HG03103 (cell line): ENCODE data around the gene METRN.

Source experiments
- ATAC-seq: cut with Tn5 transposase; IDR thresholded peaks from one replicate; pipeline ENCODE4 v1.9.1; 2021; ENCODE audit warnings: low read depth; ENCODE audit not compliant: unreplicated experiment

Gene METRN

GRCh38 chr16:767743-768235 is 52.9 kb downstream of the METRN start:
- no peak for ATAC-seq

GRCh38 chr16:768428-768827 is 53.5 kb downstream of the METRN start:
- no peak for ATAC-seq
